ENCODE data around the gene EML4.

DNA sequence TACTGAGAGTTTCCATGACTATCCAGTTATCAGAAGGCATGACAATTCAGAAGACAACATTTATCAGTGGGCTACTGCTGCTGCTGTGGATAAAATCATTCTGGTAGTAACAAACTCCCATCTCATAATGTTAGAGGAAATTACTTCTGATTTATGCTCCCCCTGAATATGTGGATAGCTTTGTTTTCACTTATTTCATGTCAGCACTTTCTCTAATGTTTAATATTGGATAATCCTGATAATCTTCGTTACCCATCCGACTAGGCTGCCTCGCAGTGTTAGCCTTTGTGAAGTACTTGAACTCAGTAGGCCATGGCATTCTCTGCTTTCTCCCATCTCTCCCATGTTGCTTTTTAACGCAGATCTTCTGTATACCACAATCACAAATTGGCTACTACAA is 163.4 kb downstream of the EML4 start:
- TF ChIP-seq, protein P1, sequence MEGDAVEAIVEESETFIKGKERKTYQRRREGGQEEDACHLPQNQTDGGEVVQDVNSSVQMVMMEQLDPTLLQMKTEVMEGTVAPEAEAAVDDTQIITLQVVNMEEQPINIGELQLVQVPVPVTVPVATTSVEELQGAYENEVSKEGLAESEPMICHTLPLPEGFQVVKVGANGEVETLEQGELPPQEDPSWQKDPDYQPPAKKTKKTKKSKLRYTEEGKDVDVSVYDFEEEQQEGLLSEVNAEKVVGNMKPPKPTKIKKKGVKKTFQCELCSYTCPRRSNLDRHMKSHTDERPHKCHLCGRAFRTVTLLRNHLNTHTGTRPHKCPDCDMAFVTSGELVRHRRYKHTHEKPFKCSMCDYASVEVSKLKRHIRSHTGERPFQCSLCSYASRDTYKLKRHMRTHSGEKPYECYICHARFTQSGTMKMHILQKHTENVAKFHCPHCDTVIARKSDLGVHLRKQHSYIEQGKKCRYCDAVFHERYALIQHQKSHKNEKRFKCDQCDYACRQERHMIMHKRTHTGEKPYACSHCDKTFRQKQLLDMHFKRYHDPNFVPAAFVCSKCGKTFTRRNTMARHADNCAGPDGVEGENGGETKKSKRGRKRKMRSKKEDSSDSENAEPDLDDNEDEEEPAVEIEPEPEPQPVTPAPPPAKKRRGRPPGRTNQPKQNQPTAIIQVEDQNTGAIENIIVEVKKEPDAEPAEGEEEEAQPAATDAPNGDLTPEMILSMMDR (IDR thresholded peaks at IDR 0.05) = no peak
- TF ChIP-seq POLR2A (IDR thresholded peaks at IDR 0.05) = no peak
